HEK293 (cell line): Measurements from ENCODE around the gene CDK19.

ENCODE experiments used
- GLIS1 ChIP-seq: fragments of 450-650 bp; formaldehyde crosslinking; IDR thresholded peaks from 2 replicates; pipeline ENCODE4 v1.5.1; 2016; ENCODE audit warnings: missing biosample characterization, missing genetic modification characterization
- HOXD13 ChIP-seq: sonication (generic); formaldehyde crosslinking; IDR thresholded peaks from 2 replicates; pipeline ENCODE4 v1.8.0; 2022; ENCODE audit warnings: missing genetic modification reagents, borderline replicate concordance
- KLF16 ChIP-seq: fragments of 450-650 bp; formaldehyde crosslinking; IDR thresholded peaks from 2 replicates; pipeline ENCODE4 v1.5.1; 2017; ENCODE audit warnings: missing biosample characterization, missing genetic modification characterization
- KLF9 ChIP-seq: fragments of 450-650 bp; formaldehyde crosslinking; IDR thresholded peaks from 2 replicates; pipeline ENCODE4 v1.5.1; 2016; ENCODE audit warnings: missing biosample characterization, missing genetic modification characterization, low read depth
- MYNN ChIP-seq: fragments of 450-650 bp; formaldehyde crosslinking; IDR thresholded peaks from 2 replicates; pipeline ENCODE4 v1.5.1; 2016; ENCODE audit warnings: missing biosample characterization, missing genetic modification characterization, borderline replicate concordance
- OSR2 ChIP-seq: fragments of 450-650 bp; formaldehyde crosslinking; IDR thresholded peaks from 2 replicates; pipeline ENCODE4 v1.5.1; 2016; ENCODE audit warnings: missing biosample characterization, missing genetic modification characterization
- OVOL3 ChIP-seq: fragments of 450-650 bp; formaldehyde crosslinking; IDR thresholded peaks from 2 replicates; pipeline ENCODE4 v1.5.1; 2016; ENCODE audit warnings: missing biosample characterization, missing genetic modification characterization
- YY1 ChIP-seq: fragments of 450-650 bp; formaldehyde crosslinking; IDR thresholded peaks from 2 replicates; pipeline ENCODE4 v1.5.1; 2018; ENCODE audit warnings: missing biosample characterization, missing genetic modification characterization
- ZBTB17 ChIP-seq: fragments of 450-650 bp; formaldehyde crosslinking; IDR thresholded peaks from 2 replicates; pipeline ENCODE4 v1.5.1; 2016; ENCODE audit warnings: missing biosample characterization, missing genetic modification characterization
- ZBTB8A ChIP-seq: fragments of 450-650 bp; formaldehyde crosslinking; IDR thresholded peaks from 2 replicates; pipeline ENCODE4 v1.5.1; 2016; ENCODE audit warnings: missing biosample characterization, missing genetic modification characterization
- ZFP69B ChIP-seq: fragments of 450-650 bp; formaldehyde crosslinking; IDR thresholded peaks from 2 replicates; pipeline ENCODE4 v1.5.1; 2016; ENCODE audit warnings: missing biosample characterization, missing genetic modification characterization
- ZNF169 ChIP-seq: fragments of 450-650 bp; formaldehyde crosslinking; IDR thresholded peaks from 2 replicates; pipeline ENCODE4 v1.5.1; 2016; ENCODE audit warnings: missing biosample characterization, missing genetic modification characterization
- ZNF184 ChIP-seq: fragments of 450-650 bp; IDR thresholded peaks from 2 replicates; pipeline ENCODE4 v1.5.1; 2018; ENCODE audit warnings: missing biosample characterization, mild to moderate bottlenecking, missing genetic modification characterization
- ZNF2 ChIP-seq: fragments of 450-650 bp; formaldehyde crosslinking; IDR thresholded peaks from 2 replicates; pipeline ENCODE4 v1.5.1; 2016; ENCODE audit warnings: missing biosample characterization, missing genetic modification characterization
- ZNF239 ChIP-seq: fragments of 450-650 bp; formaldehyde crosslinking; IDR thresholded peaks from 2 replicates; pipeline ENCODE4 v1.5.1; 2016; ENCODE audit warnings: missing biosample characterization, missing genetic modification characterization
- ZNF335 ChIP-seq: fragments of 450-650 bp; formaldehyde crosslinking; conservative IDR thresholded peaks from 2 replicates; pipeline ENCODE4 v1.5.1; 2016; ENCODE audit warnings: missing biosample characterization, missing genetic modification characterization
- ZNF391 ChIP-seq: fragments of 450-650 bp; formaldehyde crosslinking; IDR thresholded peaks from 2 replicates; pipeline ENCODE4 v1.5.1; 2016; ENCODE audit warnings: low read depth, missing biosample characterization, missing genetic modification characterization, borderline replicate concordance
- ZNF426 ChIP-seq: fragments of 450-650 bp; formaldehyde crosslinking; IDR thresholded peaks from 2 replicates; pipeline ENCODE4 v1.5.1; 2017; ENCODE audit warnings: missing biosample characterization, missing genetic modification characterization, mild to moderate bottlenecking, inconsistent platforms, moderate library complexity
- ZNF473 ChIP-seq: fragments of 450-650 bp; formaldehyde crosslinking; IDR thresholded peaks from 2 replicates; pipeline ENCODE4 v1.5.1; 2017; ENCODE audit warnings: missing biosample characterization, missing genetic modification characterization
- ZNF521 ChIP-seq: fragments of 450-650 bp; formaldehyde crosslinking; IDR thresholded peaks from 2 replicates; pipeline ENCODE4 v1.5.1; 2017; ENCODE audit warnings: missing biosample characterization, mild to moderate bottlenecking, missing genetic modification characterization
- ZNF555 ChIP-seq: fragments of 450-650 bp; formaldehyde crosslinking; conservative IDR thresholded peaks from 2 replicates; pipeline ENCODE4 v1.5.1; 2017; ENCODE audit warnings: missing biosample characterization, mild to moderate bottlenecking, missing genetic modification characterization, inconsistent platforms
- ZNF660 ChIP-seq: fragments of 450-650 bp; IDR thresholded peaks from 2 replicates; pipeline ENCODE4 v1.5.1; 2018; ENCODE audit warnings: missing biosample characterization, mild to moderate bottlenecking, missing genetic modification characterization
- ZNF768 ChIP-seq: fragments of 450-650 bp; formaldehyde crosslinking; IDR thresholded peaks from 2 replicates; pipeline ENCODE4 v1.5.1; 2018; ENCODE audit warnings: missing biosample characterization, mild to moderate bottlenecking, missing genetic modification characterization
- ZSCAN30 ChIP-seq: fragments of 450-650 bp; IDR thresholded peaks from 2 replicates; pipeline ENCODE4 v1.5.1; 2018; ENCODE audit warnings: missing biosample characterization, mild to moderate bottlenecking, missing genetic modification characterization, moderate library complexity
- TF ChIP-seq, protein P1 (sequence below): fragments of 450-650 bp; formaldehyde crosslinking; IDR thresholded peaks from 2 replicates; pipeline ENCODE4 v1.5.1; 2016; ENCODE audit warnings: missing biosample characterization, missing genetic modification characterization
- TF ChIP-seq, protein P2 (sequence below): fragments of 450-650 bp; formaldehyde crosslinking; IDR thresholded peaks from 2 replicates; pipeline ENCODE4 v1.5.1; 2016; ENCODE audit warnings: missing biosample characterization, missing genetic modification characterization
- TF ChIP-seq, protein P3 (sequence below): fragments of 450-650 bp; formaldehyde crosslinking; conservative IDR thresholded peaks from 2 replicates; pipeline ENCODE4 v1.5.1; 2016; ENCODE audit warnings: low read depth, missing biosample characterization, missing genetic modification characterization
- TF ChIP-seq, protein P4 (sequence below): fragments of 450-650 bp; formaldehyde crosslinking; IDR thresholded peaks from 2 replicates; pipeline ENCODE4 v1.5.1; 2017; ENCODE audit warnings: missing biosample characterization, missing genetic modification characterization
- TF ChIP-seq, protein P5 (sequence below): fragments of 450-650 bp; formaldehyde crosslinking; IDR thresholded peaks from 2 replicates; pipeline ENCODE4 v1.5.1; 2016; ENCODE audit warnings: missing biosample characterization, missing genetic modification characterization

The CDK19 gene

DNA sequence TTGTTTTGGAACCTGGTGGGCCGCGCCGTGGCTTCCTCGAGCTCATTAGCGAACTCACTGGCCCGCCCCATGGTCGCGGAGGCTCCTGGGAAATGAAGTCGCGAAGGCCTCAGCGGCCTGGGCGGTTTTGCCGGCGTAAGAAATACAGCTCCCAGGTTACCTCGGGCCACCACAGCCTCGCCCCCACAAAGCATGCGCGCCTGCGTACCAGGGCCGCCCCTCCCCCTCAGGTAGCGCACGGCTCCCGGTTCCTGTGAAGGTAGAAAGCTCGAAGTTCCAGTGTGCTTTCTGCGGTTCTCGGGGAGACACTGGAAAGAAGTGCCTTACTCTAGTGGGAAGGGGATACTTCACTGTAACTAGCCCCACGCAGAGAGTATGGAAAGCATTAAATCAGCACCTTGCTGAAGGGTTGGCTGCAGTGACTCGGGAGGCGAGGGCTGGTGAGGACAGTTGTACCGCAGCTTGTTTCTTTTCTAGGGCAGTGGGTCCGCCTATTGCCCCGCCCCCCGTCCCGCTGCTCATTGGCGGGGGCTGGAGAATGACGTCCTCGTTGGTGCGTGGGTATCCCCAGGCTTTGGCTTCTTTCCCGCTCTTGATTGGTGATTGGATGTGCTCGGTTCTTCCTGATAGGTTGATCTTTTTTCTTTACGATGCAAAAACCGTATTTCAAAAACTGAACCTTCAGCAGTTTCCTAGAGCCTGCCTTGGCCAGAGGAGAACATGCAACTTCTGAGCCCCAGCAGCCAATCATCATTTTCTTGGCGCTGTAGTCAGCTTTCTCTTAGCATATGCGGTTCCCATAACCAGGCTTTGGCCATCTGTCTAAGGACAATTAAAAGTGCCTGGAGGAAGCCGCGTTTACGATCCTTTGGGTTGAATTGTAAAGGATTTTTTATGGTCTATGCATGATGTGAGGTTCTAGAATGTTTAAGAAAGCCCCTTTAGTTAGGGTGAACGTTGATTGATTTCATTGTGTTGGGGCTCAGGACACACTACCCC, at the start of gene CDK19 (continued):
- TF ChIP-seq, protein P1, sequence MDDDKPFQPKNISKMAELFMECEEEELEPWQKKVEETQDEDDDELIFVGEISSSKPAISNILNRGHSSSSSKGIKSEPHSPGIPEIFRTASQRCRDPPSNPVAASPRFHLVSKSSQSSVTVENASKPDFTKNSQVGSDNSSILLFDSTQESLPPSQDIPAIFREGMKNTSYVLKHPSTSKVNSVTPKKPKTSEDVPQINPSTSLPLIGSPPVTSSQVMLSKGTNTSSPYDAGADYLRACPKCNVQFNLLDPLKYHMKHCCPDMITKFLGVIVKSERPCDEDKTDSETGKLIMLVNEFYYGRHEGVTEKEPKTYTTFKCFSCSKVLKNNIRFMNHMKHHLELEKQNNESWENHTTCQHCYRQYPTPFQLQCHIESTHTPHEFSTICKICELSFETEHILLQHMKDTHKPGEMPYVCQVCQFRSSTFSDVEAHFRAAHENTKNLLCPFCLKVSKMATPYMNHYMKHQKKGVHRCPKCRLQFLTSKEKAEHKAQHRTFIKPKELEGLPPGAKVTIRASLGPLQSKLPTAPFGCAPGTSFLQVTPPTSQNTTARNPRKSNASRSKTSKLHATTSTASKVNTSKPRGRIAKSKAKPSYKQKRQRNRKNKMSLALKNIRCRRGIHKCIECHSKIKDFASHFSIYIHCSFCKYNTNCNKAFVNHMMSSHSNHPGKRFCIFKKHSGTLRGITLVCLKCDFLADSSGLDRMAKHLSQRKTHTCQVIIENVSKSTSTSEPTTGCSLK (tag by site-specific recombination), result no peak
- TF ChIP-seq ZNF660 (tag by site-specific recombination) (peak; percentile 20; the same call in 1 of the 2 replicates), OVOL3 (tag by site-specific recombination) (peak; percentile 55; the same call in 1 of the 2 replicates), YY1 (no peak), ZNF391 (tag by site-specific recombination) (peak; percentile 94; the same call in 1 of the 2 replicates), ZNF335 (peak; percentile 35), ZBTB8A (tag by site-specific recombination) (peak; percentile 23; the same call in 1 of the 2 replicates), ZNF473 (tag by site-specific recombination) (no peak), MYNN (tag by site-specific recombination) (no peak), ZSCAN30 (tag by site-specific recombination) (peak; percentile 78), ZNF426 (tag by site-specific recombination) (no peak), OSR2 (tag by site-specific recombination) (peak; percentile 85), ZNF169 (tag by site-specific recombination) (no peak), ZNF2 (peak; percentile 93), KLF9 (peak; percentile 80), ZBTB17 (tag by site-specific recombination) (peak; percentile 89), ZNF521 (no peak), ZFP69B (tag by site-specific recombination) (peak; percentile 87; the same call in 1 of the 2 replicates), GLIS1 (tag by site-specific recombination) (peak; percentile 66), HOXD13 (peak; percentile 75; the same call in 1 of the 2 replicates), ZNF184 (tag by site-specific recombination) (peak; percentile 40; the same call in 1 of the 2 replicates), ZNF239 (tag by site-specific recombination) (no peak), ZNF555 (no peak), KLF16 (tag by site-specific recombination) (0 out of 2 replicates have a peak, but pooled peaks have one; percentile 88), ZNF768 (tag by site-specific recombination) (no peak)
- TF ChIP-seq, protein P2, sequence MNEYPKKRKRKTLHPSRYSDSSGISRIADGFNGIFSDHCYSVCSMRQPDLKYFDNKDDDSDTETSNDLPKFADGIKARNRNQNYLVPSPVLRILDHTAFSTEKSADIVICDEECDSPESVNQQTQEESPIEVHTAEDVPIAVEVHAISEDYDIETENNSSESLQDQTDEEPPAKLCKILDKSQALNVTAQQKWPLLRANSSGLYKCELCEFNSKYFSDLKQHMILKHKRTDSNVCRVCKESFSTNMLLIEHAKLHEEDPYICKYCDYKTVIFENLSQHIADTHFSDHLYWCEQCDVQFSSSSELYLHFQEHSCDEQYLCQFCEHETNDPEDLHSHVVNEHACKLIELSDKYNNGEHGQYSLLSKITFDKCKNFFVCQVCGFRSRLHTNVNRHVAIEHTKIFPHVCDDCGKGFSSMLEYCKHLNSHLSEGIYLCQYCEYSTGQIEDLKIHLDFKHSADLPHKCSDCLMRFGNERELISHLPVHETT, result peak; percentile 83
- TF ChIP-seq, protein P3, sequence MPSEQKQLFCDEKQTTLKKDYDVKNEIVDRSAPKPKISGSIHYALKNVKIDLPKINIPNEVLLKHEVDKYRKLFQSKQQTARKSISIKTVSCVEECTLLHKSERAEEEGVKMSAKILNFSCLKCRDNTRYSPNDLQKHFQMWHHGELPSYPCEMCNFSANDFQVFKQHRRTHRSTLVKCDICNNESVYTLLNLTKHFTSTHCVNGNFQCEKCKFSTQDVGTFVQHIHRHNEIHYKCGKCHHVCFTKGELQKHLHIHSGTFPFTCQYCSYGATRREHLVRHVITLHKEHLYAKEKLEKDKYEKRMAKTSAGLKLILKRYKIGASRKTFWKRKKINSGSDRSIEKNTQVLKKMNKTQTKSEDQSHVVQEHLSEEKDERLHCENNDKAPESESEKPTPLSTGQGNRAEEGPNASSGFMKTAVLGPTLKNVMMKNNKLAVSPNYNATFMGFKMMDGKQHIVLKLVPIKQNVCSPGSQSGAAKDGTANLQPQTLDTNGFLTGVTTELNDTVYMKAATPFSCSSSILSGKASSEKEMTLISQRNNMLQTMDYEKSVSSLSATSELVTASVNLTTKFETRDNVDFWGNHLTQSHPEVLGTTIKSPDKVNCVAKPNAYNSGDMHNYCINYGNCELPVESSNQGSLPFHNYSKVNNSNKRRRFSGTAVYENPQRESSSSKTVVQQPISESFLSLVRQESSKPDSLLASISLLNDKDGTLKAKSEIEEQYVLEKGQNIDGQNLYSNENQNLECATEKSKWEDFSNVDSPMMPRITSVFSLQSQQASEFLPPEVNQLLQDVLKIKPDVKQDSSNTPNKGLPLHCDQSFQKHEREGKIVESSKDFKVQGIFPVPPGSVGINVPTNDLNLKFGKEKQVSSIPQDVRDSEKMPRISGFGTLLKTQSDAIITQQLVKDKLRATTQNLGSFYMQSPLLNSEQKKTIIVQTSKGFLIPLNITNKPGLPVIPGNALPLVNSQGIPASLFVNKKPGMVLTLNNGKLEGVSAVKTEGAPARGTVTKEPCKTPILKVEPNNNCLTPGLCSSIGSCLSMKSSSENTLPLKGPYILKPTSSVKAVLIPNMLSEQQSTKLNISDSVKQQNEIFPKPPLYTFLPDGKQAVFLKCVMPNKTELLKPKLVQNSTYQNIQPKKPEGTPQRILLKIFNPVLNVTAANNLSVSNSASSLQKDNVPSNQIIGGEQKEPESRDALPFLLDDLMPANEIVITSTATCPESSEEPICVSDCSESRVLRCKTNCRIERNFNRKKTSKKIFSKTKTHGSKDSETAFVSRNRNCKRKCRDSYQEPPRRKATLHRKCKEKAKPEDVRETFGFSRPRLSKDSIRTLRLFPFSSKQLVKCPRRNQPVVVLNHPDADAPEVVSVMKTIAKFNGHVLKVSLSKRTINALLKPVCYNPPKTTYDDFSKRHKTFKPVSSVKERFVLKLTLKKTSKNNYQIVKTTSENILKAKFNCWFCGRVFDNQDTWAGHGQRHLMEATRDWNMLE, result 0 out of 2 replicates have a peak, but pooled peaks have one; percentile 14
- TF ChIP-seq, protein P4, sequence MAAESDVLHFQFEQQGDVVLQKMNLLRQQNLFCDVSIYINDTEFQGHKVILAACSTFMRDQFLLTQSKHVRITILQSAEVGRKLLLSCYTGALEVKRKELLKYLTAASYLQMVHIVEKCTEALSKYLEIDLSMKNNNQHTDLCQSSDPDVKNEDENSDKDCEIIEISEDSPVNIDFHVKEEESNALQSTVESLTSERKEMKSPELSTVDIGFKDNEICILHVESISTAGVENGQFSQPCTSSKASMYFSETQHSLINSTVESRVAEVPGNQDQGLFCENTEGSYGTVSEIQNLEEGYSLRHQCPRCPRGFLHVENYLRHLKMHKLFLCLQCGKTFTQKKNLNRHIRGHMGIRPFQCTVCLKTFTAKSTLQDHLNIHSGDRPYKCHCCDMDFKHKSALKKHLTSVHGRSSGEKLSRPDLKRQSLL, result peak; percentile 94
- TF ChIP-seq, protein P5, sequence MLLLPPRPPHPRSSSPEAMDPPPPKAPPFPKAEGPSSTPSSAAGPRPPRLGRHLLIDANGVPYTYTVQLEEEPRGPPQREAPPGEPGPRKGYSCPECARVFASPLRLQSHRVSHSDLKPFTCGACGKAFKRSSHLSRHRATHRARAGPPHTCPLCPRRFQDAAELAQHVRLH (tag by site-specific recombination), result peak; percentile 86; the same call in 1 of the 2 replicates
